Right lobe of liver (tissue), 4 donors: ENCODE data around the gene DYRK1A.

ENCODE experiments used
- CTCF ChIP-seq, 4 donors: fragments of 200-600 bp in 3 of 4; fragments of 450-650 bp in 1 of 4; IDR thresholded peaks; one replicate each; pipeline versions ENCODE4 v1.5.1 to v1.8.0; 2016 to 2022; ENCODE audit warnings: antibody characterized with exemption in 4 of 4, mild to moderate bottlenecking in 2 of 4
- POLR2A ChIP-seq: fragments of 450-650 bp; IDR thresholded peaks from one replicate; pipeline ENCODE4 v1.6.1; 2017; ENCODE audit warnings: antibody characterized with exemption, mild to moderate bottlenecking
- donor health status: DM: no; HTN: no; CAD: no.
- donor health status: DM: no; HTN: no; CAD: no.
- donor health status: DM: no; HTN: yes; CAD: no.

DNA sequence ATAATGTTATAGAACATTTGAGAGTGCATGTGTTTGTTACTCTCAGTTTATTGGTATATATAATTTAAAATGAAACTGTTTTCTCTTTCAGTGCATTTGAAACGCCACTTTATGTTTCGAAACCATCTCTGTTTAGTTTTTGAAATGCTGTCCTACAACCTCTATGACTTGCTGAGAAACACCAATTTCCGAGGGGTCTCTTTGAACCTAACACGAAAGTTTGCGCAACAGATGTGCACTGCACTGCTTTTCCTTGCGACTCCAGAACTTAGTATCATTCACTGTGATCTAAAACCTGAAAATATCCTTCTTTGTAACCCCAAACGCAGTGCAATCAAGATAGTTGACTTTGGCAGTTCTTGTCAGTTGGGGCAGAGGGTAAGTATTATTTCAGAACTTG, 123.5 kb downstream of the DYRK1A start:
- TF ChIP-seq CTCF (IDR thresholded peaks at IDR 0.05) = no peak
- no peak for TF ChIP-seq POLR2A
